ENCODE results near the gene REX1BD. TPM values are rescaled to one million over a fixed set of nuclear protein-coding genes. Genes with fewer than 3 reads are reported as not detected.
"Not testable (repeated sequence)": the region's sequence is repeated elsewhere in the genome, so short reads cannot be mapped to it uniquely, and the experiment has no call there.

The REX1BD gene
- total RNA-seq (72.2 TPM), polyA plus RNA-seq (104 TPM)
- long read RNA-seq, donor 1, partial matches to known transcripts, result 0 of 3 reads
- long read RNA-seq, donor 1, other reads (novel, unspliced or antisense), result 0 of 3 reads
- long read RNA-seq, donor 2, transcript REX1BD-201 (5 exons, 839 nt), result minor isoform, 20 of 106 reads
- long read RNA-seq, donor 2, transcript REX1BD-202 (5 exons, 702 nt), result minor isoform, 12 of 106 reads
- long read RNA-seq, donor 2, transcript REX1BD-205 (4 exons, 1,081 nt), result minor isoform, 9 of 106 reads
- long read RNA-seq, donor 2, transcript REX1BD-203 (1 exons, 2,465 nt), result major isoform, 30 of 106 reads
- long read RNA-seq, donor 2, partial matches to known transcripts, result 34 of 106 reads
- long read RNA-seq, donor 2, other reads (novel, unspliced or antisense), result 0 of 106 reads
- long read RNA-seq, donor 3, transcript REX1BD-201 (5 exons, 839 nt), result major isoform, 34 of 113 reads
- long read RNA-seq, donor 3, transcript REX1BD-205 (4 exons, 1,081 nt), result minor isoform, 18 of 113 reads
- long read RNA-seq, donor 3, transcript REX1BD-202 (5 exons, 702 nt), result minor isoform, 10 of 113 reads
- long read RNA-seq, donor 3, transcript REX1BD-203 (1 exons, 2,465 nt), result minor isoform, 12 of 113 reads
- long read RNA-seq, donor 3, partial matches to known transcripts, result 35 of 113 reads
- long read RNA-seq, donor 3, other reads (novel, unspliced or antisense), result 0 of 113 reads
- long read RNA-seq, donor 4, transcript REX1BD-205 (4 exons, 1,081 nt), result minor isoform, 5 of 43 reads
- long read RNA-seq, donor 4, transcript REX1BD-201 (5 exons, 839 nt), result minor isoform, 5 of 43 reads
- long read RNA-seq, donor 4, transcript REX1BD-203 (1 exons, 2,465 nt), result major isoform, 12 of 43 reads
- long read RNA-seq, donor 4, transcript REX1BD-202 (5 exons, 702 nt), result minor isoform, 5 of 43 reads
- long read RNA-seq, donor 4, partial matches to known transcripts, result 14 of 43 reads
- long read RNA-seq, donor 4, other reads (novel, unspliced or antisense), result 0 of 43 reads
- long read RNA-seq, donor 5, transcript REX1BD-201 (5 exons, 839 nt), result major isoform, 29 of 97 reads
- long read RNA-seq, donor 5, transcript REX1BD-203 (1 exons, 2,465 nt), result minor isoform, 15 of 97 reads
- long read RNA-seq, donor 5, transcript REX1BD-205 (4 exons, 1,081 nt), result minor isoform, 12 of 97 reads
- long read RNA-seq, donor 5, transcript REX1BD-202 (5 exons, 702 nt), result minor isoform, 15 of 97 reads
- long read RNA-seq, donor 5, partial matches to known transcripts, result 21 of 97 reads
- long read RNA-seq, donor 5, other reads (novel, unspliced or antisense), result 0 of 97 reads
- long read RNA-seq, donor 6, transcript REX1BD-205 (4 exons, 1,081 nt), result minor isoform, 5 of 56 reads
- long read RNA-seq, donor 6, transcript REX1BD-202 (5 exons, 702 nt), result minor isoform, 8 of 56 reads
- long read RNA-seq, donor 6, transcript REX1BD-203 (1 exons, 2,465 nt), result minor isoform, 5 of 56 reads
- long read RNA-seq, donor 6, transcript REX1BD-201 (5 exons, 839 nt), result major isoform, 20 of 56 reads
- long read RNA-seq, donor 6, partial matches to known transcripts, result 16 of 56 reads
- long read RNA-seq, donor 6, other reads (novel, unspliced or antisense), result 0 of 56 reads
- long read RNA-seq, donor 7, transcript REX1BD-201 (5 exons, 839 nt), result major isoform, 8 of 32 reads
- long read RNA-seq, donor 7, transcript REX1BD-202 (5 exons, 702 nt), result minor isoform, 5 of 32 reads
- long read RNA-seq, donor 7, transcript REX1BD-205 (4 exons, 1,081 nt), result minor isoform, 5 of 32 reads
- long read RNA-seq, donor 7, partial matches to known transcripts, result 11 of 32 reads
- long read RNA-seq, donor 7, other reads (novel, unspliced or antisense), result 0 of 32 reads
- long read RNA-seq, donor 8, transcript REX1BD-205 (4 exons, 1,081 nt), result minor isoform, 5 of 27 reads
- long read RNA-seq, donor 8, transcript REX1BD-201 (5 exons, 839 nt), result major isoform, 10 of 27 reads
- long read RNA-seq, donor 8, partial matches to known transcripts, result 5 of 27 reads
- long read RNA-seq, donor 8, other reads (novel, unspliced or antisense), result 0 of 27 reads
- long read RNA-seq, donor 9, transcript REX1BD-205 (4 exons, 1,081 nt), result minor isoform, 7 of 27 reads
- long read RNA-seq, donor 9, transcript REX1BD-203 (1 exons, 2,465 nt), result major isoform, 8 of 27 reads
- long read RNA-seq, donor 9, transcript REX1BD-201 (5 exons, 839 nt), result minor isoform, 7 of 27 reads
- long read RNA-seq, donor 9, partial matches to known transcripts, result 0 of 27 reads
- long read RNA-seq, donor 9, other reads (novel, unspliced or antisense), result 0 of 27 reads
- long read RNA-seq, donor 10, transcript REX1BD-201 (5 exons, 839 nt), result major isoform, 22 of 45 reads
- long read RNA-seq, donor 10, transcript REX1BD-202 (5 exons, 702 nt), result minor isoform, 5 of 45 reads
- long read RNA-seq, donor 10, transcript REX1BD-203 (1 exons, 2,465 nt), result minor isoform, 5 of 45 reads
- long read RNA-seq, donor 10, partial matches to known transcripts, result 9 of 45 reads
- long read RNA-seq, donor 10, other reads (novel, unspliced or antisense), result 0 of 45 reads

GRCh38 chr19:18588611-18589379, at the start of gene REX1BD:
REX1BD (plus strand) TSS chr19:18588798; CDS start chr19:18588802, 4 bp downstream.
- H3K9me3 ChIP-seq (ENCODE audit: control insufficient read depth in 2 of 2, insufficient read depth in 1 of 2, low read length in 1 of 2), result no peaks in the 10 kb centered on the region

GRCh38 chr19:18539372-18539771, 49.2 kb upstream of the REX1BD start:
- peaks cover 2 to 16% of the 10 kb centered on the region in 2 donors for H3K4me1 ChIP-seq (ENCODE audit: control insufficient read depth in 2 of 2, insufficient read depth in 2 of 2, low read length in 2 of 2)
- no peak overlapping the region for H3K4me3 ChIP-seq (ENCODE audit: low read length in 2 of 2)
- H3K9me3 ChIP-seq (ENCODE audit: control insufficient read depth in 2 of 2, insufficient read depth in 1 of 2, low read length in 1 of 2), result no peaks in the 10 kb centered on the region
- peaks cover 51 to 60% of the 10 kb centered on the region in 2 donors for H3K36me3 ChIP-seq (ENCODE audit: control insufficient read depth in 2 of 2, insufficient read depth in 2 of 2, low read length in 1 of 2)
- WGBS, result 98% methylated on average over 19 of the region's 19 CpGs
- H3K27ac ChIP-seq (ENCODE audit: low read depth in 1 of 2, low read length in 1 of 2), result no peak overlapping the region
- DNase-seq (ENCODE audit: low read depth in 6 of 9, low spot score in 9 of 9), result no peak
- H3K27me3 ChIP-seq (ENCODE audit: control insufficient read depth in 2 of 2, insufficient read depth in 1 of 2, low read length in 1 of 2), result no peaks in the 10 kb centered on the region

More at GRCh38 chr19:18588611-18589379, at the start of gene REX1BD:
- WGBS, result under 1% methylated on average over 72 of the region's 72 CpGs
- Histone ChIP-seq H3K4me1 (ENCODE audit: control insufficient read depth in 2 of 2, insufficient read depth in 2 of 2, low read length in 2 of 2) (peaks cover 13 to 37% of the 10 kb centered on the region in 2 donors), H3K36me3 (ENCODE audit: control insufficient read depth in 2 of 2, insufficient read depth in 2 of 2, low read length in 1 of 2) (peaks cover 10% of the 10 kb centered on the region in 2 donors), H3K27me3 (ENCODE audit: control insufficient read depth in 2 of 2, insufficient read depth in 1 of 2, low read length in 1 of 2) (peaks cover 7 to 11% of the 10 kb centered on the region in 2 donors), H3K4me3 (ENCODE audit: low read length in 2 of 2) (peak within 1 kb of the TSS; percentile 64 to 88), H3K27ac (ENCODE audit: low read depth in 1 of 2, low read length in 1 of 2) (peak within 1 kb of the TSS; percentile 96 to 99)
- DNase-seq (ENCODE audit: low read depth in 6 of 9, low spot score in 9 of 9), result peak; percentile 77 to 96 (median 88)

DNA sequence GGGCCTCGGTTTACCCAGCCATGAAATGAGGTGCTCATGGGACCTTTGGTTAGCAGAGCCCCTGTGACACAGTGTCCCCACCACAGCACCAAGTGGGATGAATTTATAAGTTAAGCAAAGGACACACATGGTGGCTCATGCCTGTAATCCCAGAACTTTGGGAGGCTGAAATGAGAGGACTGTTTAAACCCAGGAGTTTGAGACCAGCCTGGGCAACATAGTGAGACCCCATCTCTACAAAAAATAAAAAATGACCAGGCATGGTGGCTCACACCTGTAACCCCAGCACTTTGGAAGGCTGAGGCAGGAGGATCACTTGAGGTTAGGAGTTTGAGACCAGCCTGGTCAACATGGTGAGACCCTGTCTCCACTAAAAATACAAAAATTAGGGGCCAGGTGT, 48.4 kb upstream of the REX1BD start:
- H3K36me3 ChIP-seq (ENCODE audit: control insufficient read depth in 2 of 2, insufficient read depth in 2 of 2, low read length in 1 of 2), result peaks cover 49 to 55% of the 10 kb centered on the region in 2 donors
- not testable (repeated sequence) for H3K4me3 ChIP-seq (ENCODE audit: low read length in 2 of 2); H3K27ac ChIP-seq (ENCODE audit: low read depth in 1 of 2, low read length in 1 of 2); H3K27me3 ChIP-seq (ENCODE audit: control insufficient read depth in 2 of 2, insufficient read depth in 1 of 2, low read length in 1 of 2); DNase-seq (ENCODE audit: low read depth in 6 of 9, low spot score in 9 of 9); H3K9me3 ChIP-seq (ENCODE audit: control insufficient read depth in 2 of 2, insufficient read depth in 1 of 2, low read length in 1 of 2)
- 100% methylated on average over 1 of the region's 1 CpG for WGBS
- H3K4me1 ChIP-seq (ENCODE audit: control insufficient read depth in 2 of 2, insufficient read depth in 2 of 2, low read length in 2 of 2), result peaks cover 2 to 18% of the 10 kb centered on the region in 2 donors

DNA sequence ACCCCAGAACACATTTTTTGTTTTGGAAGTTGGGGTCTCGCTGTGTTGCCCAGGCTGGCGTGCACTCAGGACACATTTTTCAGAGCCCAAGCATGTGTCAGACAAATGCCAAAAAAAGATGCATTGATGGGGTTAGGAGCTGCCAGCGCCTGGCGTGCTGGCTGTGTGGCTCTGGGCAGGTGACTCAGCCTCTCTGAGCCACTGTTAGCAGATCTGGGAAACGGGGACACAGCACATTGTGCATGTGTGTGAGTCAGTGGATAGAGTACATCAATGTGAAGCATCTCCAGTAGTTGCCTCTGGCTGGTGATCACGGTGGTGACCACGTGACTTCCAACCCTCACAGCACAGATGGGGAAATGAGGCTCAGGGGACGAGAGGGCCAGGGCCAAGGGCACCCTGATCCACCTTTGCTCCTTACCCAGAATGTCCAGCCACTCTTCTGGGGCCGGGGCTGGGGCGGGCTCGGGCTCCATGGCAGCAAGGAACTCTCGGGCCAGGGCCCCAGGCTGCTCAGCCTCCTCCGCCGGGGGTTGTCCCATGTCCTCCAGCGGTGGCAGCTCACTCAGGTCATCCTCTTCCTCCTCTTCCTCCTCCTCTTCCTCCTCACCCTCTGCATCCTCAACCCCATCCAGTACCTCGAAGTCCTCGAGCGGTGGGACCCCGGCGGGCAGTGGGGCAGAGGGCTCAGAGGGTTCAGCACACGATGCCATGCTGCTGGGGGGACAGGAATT, 47.2 kb upstream of the REX1BD start:
- H3K36me3 ChIP-seq (ENCODE audit: control insufficient read depth in 2 of 2, insufficient read depth in 2 of 2, low read length in 1 of 2), result peaks cover 43 to 45% of the 10 kb centered on the region in 2 donors

GRCh38 chr19:18541992-18542940, 46.3 kb upstream of the REX1BD start:
- DNase-seq (ENCODE audit: low read depth in 6 of 9, low spot score in 9 of 9), result peak in 1 of 9 donors; percentile 38
- 33% methylated on average over 11 of the region's 11 CpGs for WGBS

More for the DNA sequence above, 47.2 kb upstream of the REX1BD start:
- WGBS, result 97% methylated on average over 21 of the region's 21 CpGs
- Histone ChIP-seq H3K27me3 (ENCODE audit: control insufficient read depth in 2 of 2, insufficient read depth in 1 of 2, low read length in 1 of 2) (no peaks in the 10 kb centered on the region), H3K27ac (ENCODE audit: low read depth in 1 of 2, low read length in 1 of 2) (no peak overlapping the region), H3K4me1 (ENCODE audit: control insufficient read depth in 2 of 2, insufficient read depth in 2 of 2, low read length in 2 of 2) (peaks cover 2 to 18% of the 10 kb centered on the region in 2 donors), H3K4me3 (ENCODE audit: low read length in 2 of 2) (no peak overlapping the region), H3K9me3 (ENCODE audit: control insufficient read depth in 2 of 2, insufficient read depth in 1 of 2, low read length in 1 of 2) (no peaks in the 10 kb centered on the region)
- DNase-seq (ENCODE audit: low read depth in 6 of 9, low spot score in 9 of 9), result no peak

More at GRCh38 chr19:18541992-18542940, 46.3 kb upstream of the REX1BD start:
- H3K4me3 ChIP-seq (ENCODE audit: low read length in 2 of 2), result peak overlapping the region; percentile 58 to 96
- H3K36me3 ChIP-seq (ENCODE audit: control insufficient read depth in 2 of 2, insufficient read depth in 2 of 2, low read length in 1 of 2), result peaks cover 34 to 37% of the 10 kb centered on the region in 2 donors
- no peaks in the 10 kb centered on the region for H3K27me3 ChIP-seq (ENCODE audit: control insufficient read depth in 2 of 2, insufficient read depth in 1 of 2, low read length in 1 of 2)
- peaks cover 2 to 18% of the 10 kb centered on the region in 2 donors for H3K4me1 ChIP-seq (ENCODE audit: control insufficient read depth in 2 of 2, insufficient read depth in 2 of 2, low read length in 2 of 2)
- H3K9me3 ChIP-seq (ENCODE audit: control insufficient read depth in 2 of 2, insufficient read depth in 1 of 2, low read length in 1 of 2), result no peaks in the 10 kb centered on the region
- H3K27ac ChIP-seq (ENCODE audit: low read depth in 1 of 2, low read length in 1 of 2), result peak overlapping the region; percentile 60 to 61
